ENCODE measurements around the gene MEG3. TPM values are rescaled to one million over a fixed set of nuclear protein-coding genes. Genes with fewer than 3 reads are reported as not detected.

The MEG3 gene
- total RNA-seq, 2 experiments from 2014 or later = not detected

DNA sequence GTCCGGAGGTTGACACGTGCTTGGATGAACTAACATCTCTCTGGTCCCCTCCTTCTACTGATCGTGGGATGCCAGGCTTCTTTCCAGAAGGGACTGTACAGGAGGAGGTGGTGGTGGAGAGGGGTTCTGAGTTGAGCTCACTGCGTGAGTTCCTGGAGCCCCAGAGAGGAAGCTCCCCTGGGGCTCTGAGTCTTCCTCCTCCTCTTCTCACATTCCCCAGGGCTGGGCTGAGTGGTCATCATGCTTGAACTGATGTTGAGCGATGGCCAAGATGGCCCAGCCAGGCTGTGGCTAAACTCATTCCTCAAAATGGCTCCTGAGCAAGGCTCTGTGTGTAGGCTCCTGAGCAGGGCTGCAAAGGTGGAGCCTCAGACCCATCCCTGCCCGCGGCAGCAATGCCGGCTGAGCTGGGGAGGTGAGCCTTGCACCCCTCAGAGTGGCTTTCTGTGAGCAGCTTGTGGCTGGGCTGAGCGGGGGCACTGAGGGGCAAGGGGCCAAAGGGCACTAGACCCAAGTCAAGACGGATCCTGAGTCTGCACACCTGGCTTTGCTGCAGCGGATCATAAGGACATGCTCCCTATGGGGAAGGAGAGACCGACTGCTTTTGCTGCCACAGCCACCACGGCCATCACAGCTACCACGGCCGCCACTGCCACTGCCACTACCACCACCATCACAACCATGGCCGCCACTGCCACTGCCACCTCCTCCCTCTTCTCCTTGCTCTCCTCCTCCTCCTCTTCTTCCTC, 35.4 kb downstream of the MEG3 start:
- no peak overlapping the region for H3K4me3 Mint-ChIP-seq
- POLR2A ChIA-PET = no interaction called here
- H3K9me3 Mint-ChIP-seq (ENCODE audit: insufficient read depth) = no peaks in the 10 kb centered on the region

DNA sequence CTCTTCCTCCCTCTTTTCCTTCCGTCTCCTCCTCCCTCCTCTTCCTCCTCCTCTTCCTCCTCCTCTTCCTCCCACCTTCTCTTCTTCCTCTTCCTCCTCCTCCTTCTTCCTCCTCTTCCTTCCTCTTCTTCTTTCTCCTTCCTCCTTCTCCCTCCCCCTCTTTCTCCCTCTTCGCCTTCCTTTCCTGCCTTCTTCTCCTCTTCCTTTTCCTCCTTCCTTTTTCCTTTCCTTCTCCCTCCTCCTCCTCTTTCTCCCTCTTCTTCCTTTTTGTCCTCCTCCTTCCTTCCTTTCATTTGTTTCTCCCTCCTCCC, 36.0 kb downstream of the MEG3 start:
- ChIA-PET POLR2A (no interaction called here), CTCF (interaction anchor here (1.9 kb wide), 1 partner anchor 11 kb away, joined by 7 read pairs; no protein-coding TSS in a partner anchor)
- Mint-ChIP-seq H3K27ac (no peak overlapping the region), H3K4me3 (no peak overlapping the region), H3K27me3 (ENCODE audit: low read depth) (no peaks in the 10 kb centered on the region), H3K36me3 (ENCODE audit: low read depth) (no peaks in the 10 kb centered on the region), H3K9me3 (ENCODE audit: insufficient read depth) (no peaks in the 10 kb centered on the region), H3K4me1 (ENCODE audit: low read depth) (no peaks in the 10 kb centered on the region)
- no peak for DNase-seq
- ATAC-seq = no peak

More for the DNA sequence above, 35.4 kb downstream of the MEG3 start:
- Mint-ChIP-seq H3K27ac (no peak overlapping the region), H3K36me3 (ENCODE audit: low read depth) (no peaks in the 10 kb centered on the region), H3K4me1 (ENCODE audit: low read depth) (no peaks in the 10 kb centered on the region), H3K27me3 (ENCODE audit: low read depth) (no peaks in the 10 kb centered on the region)
- DNase-seq = no peak
- CTCF ChIA-PET = no interaction called here
- ATAC-seq = no peak

DNA sequence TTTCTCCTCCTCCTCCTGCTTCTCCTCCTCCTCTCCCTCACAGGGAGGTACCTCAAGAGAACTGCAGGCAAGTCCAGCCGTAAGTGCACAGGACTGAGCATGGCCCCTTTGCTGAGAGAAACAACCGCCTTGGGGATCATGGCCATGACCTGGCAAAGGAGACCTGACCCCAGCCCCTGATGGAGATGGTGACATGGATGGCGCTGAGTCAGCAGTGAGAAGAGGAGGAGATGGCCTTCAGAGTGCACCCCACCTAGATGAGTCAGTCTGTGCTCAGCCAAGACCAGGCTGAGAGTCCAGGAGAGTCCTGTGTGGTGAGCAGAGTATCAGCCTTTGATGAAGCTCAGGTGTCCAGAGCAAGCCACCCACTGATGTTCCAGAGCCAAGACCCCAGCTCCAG, 36.4 kb downstream of the MEG3 start:
- DNase-seq (no peak), ATAC-seq (no peak)
- Mint-ChIP-seq H3K27ac (no peak overlapping the region), H3K4me1 (ENCODE audit: low read depth) (no peaks in the 10 kb centered on the region), H3K4me3 (no peak overlapping the region), H3K36me3 (ENCODE audit: low read depth) (no peaks in the 10 kb centered on the region), H3K9me3 (ENCODE audit: insufficient read depth) (no peaks in the 10 kb centered on the region), H3K27me3 (ENCODE audit: low read depth) (no peaks in the 10 kb centered on the region)
- ChIA-PET CTCF (interaction anchor here (1.9 kb wide), 1 partner anchor 11 kb away, joined by 7 read pairs; no protein-coding TSS in a partner anchor), POLR2A (no interaction called here)

DNA sequence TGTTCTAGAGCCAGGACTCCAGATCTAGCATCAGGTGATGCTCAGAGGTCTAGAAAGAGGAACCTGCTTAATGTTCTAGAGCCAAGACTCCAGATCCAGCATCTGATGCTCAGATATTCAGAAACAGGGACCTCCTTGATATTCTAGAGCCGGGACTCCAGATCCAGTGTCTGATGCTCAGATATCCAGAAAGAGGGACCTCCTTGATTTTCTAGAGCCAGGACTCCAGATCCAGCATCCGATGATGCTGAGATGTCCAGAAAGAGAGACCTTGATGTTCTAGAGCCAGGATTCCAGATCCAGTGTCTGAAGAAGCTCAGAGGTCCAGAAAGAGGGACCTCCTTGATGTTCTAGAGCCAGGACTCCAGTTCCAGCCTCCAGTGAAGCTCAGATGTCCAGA, 36.9 kb downstream of the MEG3 start:
- Mint-ChIP-seq H3K4me3 (no peak overlapping the region), H3K36me3 (ENCODE audit: low read depth) (no peaks in the 10 kb centered on the region), H3K27ac (no peak overlapping the region), H3K9me3 (ENCODE audit: insufficient read depth) (no peaks in the 10 kb centered on the region), H3K4me1 (ENCODE audit: low read depth) (no peaks in the 10 kb centered on the region), H3K27me3 (ENCODE audit: low read depth) (no peaks in the 10 kb centered on the region)
- POLR2A ChIA-PET = no interaction called here
- no peak for ATAC-seq
- CTCF ChIA-PET = interaction anchor here (1.9 kb wide), 1 partner anchor 12 kb away, joined by 7 read pairs; no protein-coding TSS in a partner anchor
- DNase-seq = no peak

DNA sequence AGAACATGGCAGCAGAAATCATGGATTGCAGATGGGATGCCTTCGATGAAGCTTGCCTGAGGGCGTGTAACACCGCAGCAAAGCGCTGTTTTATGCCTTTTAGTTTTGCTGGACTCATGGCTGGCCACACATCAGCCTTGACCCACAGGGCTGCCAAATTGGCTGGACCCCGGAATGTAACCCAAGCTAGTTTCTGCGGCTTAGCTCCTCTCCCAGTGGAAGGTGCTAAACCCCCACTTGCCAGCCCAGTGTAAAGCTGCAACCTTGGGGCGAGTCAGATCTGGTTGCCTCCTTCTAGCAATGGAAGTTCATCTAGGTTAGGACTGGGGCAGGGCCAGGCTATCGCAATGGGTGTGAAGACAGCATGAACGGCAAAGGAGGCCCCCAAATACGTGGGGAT, 38.3 kb downstream of the MEG3 start:
- ChIA-PET POLR2A (no interaction called here), CTCF (no interaction called here)
- H3K36me3 Mint-ChIP-seq (ENCODE audit: low read depth) = no peaks in the 10 kb centered on the region
- ATAC-seq (no peak), DNase-seq (no peak)
- no peak overlapping the region for H3K4me3 Mint-ChIP-seq
- no peaks in the 10 kb centered on the region for H3K4me1 Mint-ChIP-seq (ENCODE audit: low read depth)
- H3K9me3 Mint-ChIP-seq (ENCODE audit: insufficient read depth) = no peaks in the 10 kb centered on the region
- no peaks in the 10 kb centered on the region for H3K27me3 Mint-ChIP-seq (ENCODE audit: low read depth)
- H3K27ac Mint-ChIP-seq = no peak overlapping the region

DNA sequence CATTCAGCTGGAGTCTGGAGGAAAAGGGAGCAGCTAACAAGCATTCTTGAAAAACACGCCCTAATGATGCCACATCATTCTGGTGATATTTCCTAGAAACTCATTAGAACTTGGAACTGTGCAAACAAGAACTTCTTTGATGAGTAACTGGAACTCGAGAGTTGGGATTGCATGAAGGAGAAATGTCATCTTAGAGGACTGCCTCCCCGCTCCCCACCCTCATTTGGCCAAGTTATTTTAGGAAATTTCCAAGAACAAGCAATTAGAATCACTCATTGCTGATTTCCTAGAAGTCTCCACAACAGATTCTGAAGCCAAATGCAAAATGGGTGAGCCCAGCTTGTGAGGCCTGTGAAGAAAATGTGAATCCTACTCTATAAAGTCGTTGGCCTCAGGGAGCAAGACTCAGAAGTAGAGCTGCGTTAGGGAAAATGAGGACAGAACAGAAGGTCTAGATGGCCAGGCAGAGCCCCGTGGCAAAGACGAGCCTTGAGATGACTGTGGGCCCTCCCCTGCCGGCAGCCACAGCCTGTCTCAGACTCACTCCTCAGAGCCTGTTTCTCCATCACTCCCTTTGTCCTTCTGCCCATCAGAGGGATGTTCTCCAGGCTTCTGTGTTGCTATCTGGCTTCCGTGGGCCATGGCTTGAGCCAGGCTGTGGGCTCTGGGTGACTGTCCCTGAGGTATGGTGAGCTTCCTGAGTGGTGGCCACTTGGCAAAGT, 39.2 kb downstream of the MEG3 start:
- no peak overlapping the region for H3K27ac Mint-ChIP-seq
- ChIA-PET POLR2A (no interaction called here), CTCF (interaction anchor here (1.4 kb wide), 1 partner anchor 13 kb away, joined by 3 read pairs; no protein-coding TSS in a partner anchor)
- ATAC-seq (no peak), DNase-seq (no peak)
- no peaks in the 10 kb centered on the region for H3K36me3 Mint-ChIP-seq (ENCODE audit: low read depth)
- H3K27me3 Mint-ChIP-seq (ENCODE audit: low read depth) = no peaks in the 10 kb centered on the region
- H3K4me1 Mint-ChIP-seq (ENCODE audit: low read depth) = no peaks in the 10 kb centered on the region
- no peak overlapping the region for H3K4me3 Mint-ChIP-seq
- H3K9me3 Mint-ChIP-seq (ENCODE audit: insufficient read depth) = no peaks in the 10 kb centered on the region

DNA sequence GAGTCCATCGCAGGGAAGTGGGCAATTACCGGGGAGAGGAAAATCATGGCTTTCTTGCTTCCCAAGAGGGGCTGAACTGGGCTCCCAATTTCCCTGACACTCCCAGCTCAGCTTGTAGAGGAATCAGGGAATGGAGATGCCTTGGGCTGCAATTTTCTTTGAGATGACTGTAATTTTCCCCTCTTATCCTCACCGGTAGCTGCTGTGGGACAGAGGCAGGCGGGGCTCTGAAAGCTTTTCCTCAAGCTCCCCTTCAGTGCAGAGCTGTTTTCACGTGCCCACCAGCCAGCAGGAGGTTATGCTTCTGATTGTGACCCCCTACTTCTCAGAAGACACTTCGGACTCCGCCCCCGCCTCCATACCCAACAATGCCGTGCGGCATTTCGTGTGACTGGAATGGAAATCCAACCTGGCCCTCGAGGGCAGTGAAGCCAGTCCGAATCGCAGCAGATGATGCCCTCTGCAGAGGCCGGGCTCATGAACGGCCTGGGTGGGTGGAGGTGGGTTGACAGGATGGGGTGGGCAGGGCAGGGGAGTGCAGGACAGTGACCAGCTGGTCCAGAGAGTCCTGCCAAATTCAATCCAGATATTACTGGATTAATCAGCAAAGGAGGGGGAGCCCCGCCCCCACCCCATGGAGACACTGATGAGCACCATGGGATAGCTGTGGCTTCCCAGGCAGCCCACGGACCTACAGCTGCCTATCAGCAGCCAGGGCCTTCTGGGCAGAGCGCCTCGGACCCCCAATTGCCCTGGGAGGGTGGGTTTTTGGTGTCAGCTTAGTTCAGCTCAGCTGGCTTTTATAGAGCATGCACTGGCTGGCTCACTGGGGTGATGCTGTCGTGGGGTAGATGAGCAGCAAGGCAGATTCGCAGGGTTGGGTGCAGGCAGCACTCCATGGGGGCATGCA, 40.0 kb downstream of the MEG3 start:
- DNase-seq (no peak), ATAC-seq (no peak)
- Mint-ChIP-seq H3K27me3 (ENCODE audit: low read depth) (no peaks in the 10 kb centered on the region), H3K9me3 (ENCODE audit: insufficient read depth) (no peaks in the 10 kb centered on the region), H3K4me3 (no peak overlapping the region), H3K36me3 (ENCODE audit: low read depth) (no peaks in the 10 kb centered on the region), H3K4me1 (ENCODE audit: low read depth) (no peaks in the 10 kb centered on the region), H3K27ac (no peak overlapping the region)
- POLR2A ChIA-PET = interaction anchor here (0.8 kb wide), 1 partner anchor 9 kb away, joined by 3 read pairs; no protein-coding TSS in a partner anchor
- CTCF ChIA-PET = interaction anchor here (1.4 kb wide), 1 partner anchor 13 kb away, joined by 3 read pairs; no protein-coding TSS in a partner anchor

DNA sequence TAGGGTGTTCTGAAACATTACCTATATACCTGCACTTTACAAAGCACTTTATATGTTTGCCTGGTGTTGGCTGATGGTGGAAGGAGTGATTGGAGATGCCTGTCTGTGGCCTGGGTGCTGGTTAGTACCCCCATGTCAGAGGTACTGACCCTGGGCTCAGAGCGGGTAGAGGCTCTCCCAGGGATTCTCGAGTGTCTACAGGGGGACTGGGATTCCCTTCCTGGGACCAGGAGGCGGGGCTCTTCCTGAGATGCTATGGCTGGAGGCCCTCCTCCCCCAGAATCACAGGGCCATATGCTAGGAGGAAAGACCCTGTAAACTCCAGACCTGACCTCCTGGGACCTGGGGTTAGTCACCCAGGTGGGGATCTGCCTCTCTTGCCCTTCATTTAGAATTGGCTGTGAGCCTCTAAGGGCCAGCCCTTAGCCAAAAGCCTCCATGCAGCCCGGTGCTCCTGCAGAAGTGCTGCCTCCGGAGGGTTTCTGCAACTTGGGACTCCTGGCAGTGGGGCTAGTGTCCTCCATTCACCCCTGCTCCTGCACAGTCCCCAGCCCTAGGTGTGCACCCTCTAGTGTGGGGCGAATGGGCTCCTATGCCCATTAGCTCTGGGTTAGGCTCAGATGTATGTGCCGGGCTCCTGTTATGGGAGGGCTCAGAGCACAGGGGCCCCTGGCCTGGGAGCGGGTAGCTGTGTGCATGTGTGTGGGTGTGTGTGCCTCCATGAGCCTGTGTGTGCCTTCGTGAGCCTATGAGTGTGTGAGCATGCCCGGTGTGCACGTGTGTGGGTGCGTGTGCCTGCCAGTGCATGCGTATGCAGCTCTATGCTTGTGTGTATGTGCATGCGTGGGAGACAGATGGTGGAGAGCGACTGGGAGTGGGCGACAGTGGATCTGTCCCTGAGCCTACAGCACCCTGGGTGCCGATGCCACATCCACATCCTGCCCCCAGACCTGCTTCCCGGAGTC, 41.0 kb downstream of the MEG3 start:
- CTCF ChIA-PET = interaction anchor here (1.4 kb wide), 1 partner anchor 12 kb away, joined by 3 read pairs; no protein-coding TSS in a partner anchor

DNA sequence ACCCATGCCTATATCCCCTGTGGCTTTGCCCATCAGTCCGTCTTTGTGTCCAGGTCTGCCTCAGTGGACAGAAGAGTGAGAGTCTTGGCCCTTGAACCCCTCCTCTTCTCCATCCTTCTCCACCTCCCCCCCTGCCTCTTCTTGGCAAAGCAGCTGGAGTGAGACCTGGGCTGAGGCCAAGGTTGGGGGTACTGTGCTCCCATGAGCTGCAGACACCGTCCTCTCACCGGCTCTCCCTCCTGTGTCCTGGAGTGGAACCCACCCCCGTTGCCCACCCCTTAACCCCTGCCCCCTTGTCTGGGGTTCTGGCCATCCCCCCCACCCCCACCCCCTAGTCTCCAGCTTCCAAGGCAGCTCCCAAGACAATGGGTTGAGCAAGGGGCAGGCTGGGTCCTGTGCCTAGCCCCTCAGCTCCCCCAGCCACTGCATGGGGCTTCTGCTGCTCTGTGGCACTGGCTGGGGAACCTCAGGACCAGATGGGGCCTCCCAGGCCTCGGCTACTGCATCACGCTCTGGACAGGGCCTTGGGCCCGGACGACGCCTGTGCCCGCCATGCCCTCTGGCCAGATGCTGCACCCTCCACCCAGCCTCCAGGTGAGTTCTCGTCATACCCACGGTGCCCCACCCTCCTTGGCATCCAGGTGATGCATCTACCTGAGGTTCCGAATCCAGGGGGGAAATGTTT, 41.9 kb downstream of the MEG3 start:
- Mint-ChIP-seq H3K4me3 (no peak overlapping the region), H3K27ac (no peak overlapping the region), H3K9me3 (ENCODE audit: insufficient read depth) (no peaks in the 10 kb centered on the region), H3K36me3 (ENCODE audit: low read depth) (no peaks in the 10 kb centered on the region), H3K4me1 (ENCODE audit: low read depth) (no peaks in the 10 kb centered on the region), H3K27me3 (ENCODE audit: low read depth) (no peaks in the 10 kb centered on the region)
- ChIA-PET POLR2A (no interaction called here), CTCF (no interaction called here)
- ATAC-seq (no peak), DNase-seq (no peak)

More for the DNA sequence above, 41.0 kb downstream of the MEG3 start:
- no peak overlapping the region for H3K4me3 Mint-ChIP-seq
- H3K27ac Mint-ChIP-seq = no peak overlapping the region
- no peak for DNase-seq
- H3K4me1 Mint-ChIP-seq (ENCODE audit: low read depth) = no peaks in the 10 kb centered on the region
- ATAC-seq = no peak
- H3K36me3 Mint-ChIP-seq (ENCODE audit: low read depth) = no peaks in the 10 kb centered on the region
- H3K27me3 Mint-ChIP-seq (ENCODE audit: low read depth) = no peaks in the 10 kb centered on the region
- POLR2A ChIA-PET = no interaction called here
- H3K9me3 Mint-ChIP-seq (ENCODE audit: insufficient read depth) = no peaks in the 10 kb centered on the region

DNA sequence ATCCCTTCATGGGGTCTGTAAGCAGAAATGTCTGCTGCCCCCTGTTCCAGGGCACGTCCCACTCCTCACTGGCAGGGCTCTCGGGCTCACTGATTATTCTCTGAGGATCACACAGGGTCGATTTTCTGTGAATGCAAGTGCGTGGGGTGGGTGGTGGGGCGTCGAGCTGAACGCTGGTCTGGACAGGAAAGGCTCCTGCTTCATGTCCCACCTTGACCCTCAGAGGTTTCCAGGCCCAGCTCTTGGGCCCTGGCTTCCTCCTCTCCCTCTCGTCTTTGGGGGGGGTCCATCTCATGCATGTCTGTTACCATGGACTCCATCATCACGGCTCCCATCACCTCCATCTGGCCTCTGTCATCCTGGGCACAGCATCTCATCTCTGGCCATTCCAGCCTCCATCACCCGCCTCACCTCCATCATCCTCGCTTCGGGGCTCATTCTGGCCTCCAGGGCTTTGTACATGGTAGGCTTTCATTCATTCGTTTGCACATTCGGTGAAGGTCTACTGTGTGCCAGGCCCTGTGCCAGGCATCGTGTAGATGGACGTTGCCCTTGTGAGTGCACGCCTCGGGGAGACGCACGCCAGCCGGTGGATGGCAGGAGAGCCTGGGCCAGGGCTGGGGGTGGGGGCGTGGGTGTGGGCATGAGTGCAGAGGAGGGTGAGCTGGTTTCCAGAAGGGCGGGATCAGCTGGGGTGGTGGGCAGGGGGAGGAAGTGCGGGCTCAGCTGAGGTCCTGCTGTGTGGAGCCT, 42.9 kb downstream of the MEG3 start:
- no peak for DNase-seq
- H3K36me3 Mint-ChIP-seq (ENCODE audit: low read depth) = no peaks in the 10 kb centered on the region

More for the DNA sequence above, 42.9 kb downstream of the MEG3 start:
- no peaks in the 10 kb centered on the region for H3K27me3 Mint-ChIP-seq (ENCODE audit: low read depth)
- no peaks in the 10 kb centered on the region for H3K4me1 Mint-ChIP-seq (ENCODE audit: low read depth)
- no peaks in the 10 kb centered on the region for H3K9me3 Mint-ChIP-seq (ENCODE audit: insufficient read depth)
- ATAC-seq = no peak
- H3K4me3 Mint-ChIP-seq = no peak overlapping the region
- POLR2A ChIA-PET = no interaction called here
- no peak overlapping the region for H3K27ac Mint-ChIP-seq
- CTCF ChIA-PET = no interaction called here

Data from activated CD8-positive, alpha-beta T cell treated with anti-CD3 and anti-CD28 coated beads, Interleukin-2, amount 10 ng/mL, durations not matched to agents 7 days and 5 days (primary cell).